Mesenteric fat pad (tissue), 1 donor: ENCODE data around the gene NSD1. TPM values are rescaled to one million over a fixed set of nuclear protein-coding genes. Genes with fewer than 3 reads are reported as not detected.
"Not testable (repeated sequence)": the region's sequence is repeated elsewhere in the genome, so short reads cannot be mapped to it uniquely, and the experiment has no call there.

Source experiments
- DNase-seq: peaks from one replicate; pipeline ENCODE4 v3.0.0-alpha.2; 2020; ENCODE audit warnings: low spot score
- total RNA-seq: library from RNA; stranded (reverse); fragmentation: NEBNext Ultra II Directional; extraction: Animal tissue kit (Norgen Biotek cat#: 25700); gene quantifications from one replicate; pipeline ENCODE4 v1.2.1, GENCODE V29; 2021
- donor health status: DM: yes; HTN: yes; CAD: no.

Gene NSD1
- total RNA-seq, 1 donor from 2014 or later, result 74.6 TPM

DNA sequence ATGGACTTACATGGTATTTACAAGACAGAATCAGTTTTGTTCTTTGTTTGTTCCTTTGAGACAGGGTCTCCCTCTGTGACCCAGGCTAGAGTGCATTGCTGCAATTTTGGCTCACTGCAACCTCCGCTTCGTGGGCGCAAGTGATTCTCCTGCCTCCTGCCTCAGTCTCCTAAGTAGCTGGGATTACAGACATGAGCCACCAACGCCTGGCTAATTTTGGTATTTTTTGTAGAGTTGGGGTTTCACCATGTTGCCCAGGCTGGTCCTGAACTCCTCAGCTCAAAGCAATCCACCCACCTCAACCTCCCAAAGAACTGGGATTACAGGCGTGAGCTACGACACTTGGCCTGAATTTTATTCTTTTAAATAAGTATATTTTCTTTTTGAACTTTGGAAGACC, 142.3 kb downstream of the NSD1 start:
- no peak for DNase-seq

DNA sequence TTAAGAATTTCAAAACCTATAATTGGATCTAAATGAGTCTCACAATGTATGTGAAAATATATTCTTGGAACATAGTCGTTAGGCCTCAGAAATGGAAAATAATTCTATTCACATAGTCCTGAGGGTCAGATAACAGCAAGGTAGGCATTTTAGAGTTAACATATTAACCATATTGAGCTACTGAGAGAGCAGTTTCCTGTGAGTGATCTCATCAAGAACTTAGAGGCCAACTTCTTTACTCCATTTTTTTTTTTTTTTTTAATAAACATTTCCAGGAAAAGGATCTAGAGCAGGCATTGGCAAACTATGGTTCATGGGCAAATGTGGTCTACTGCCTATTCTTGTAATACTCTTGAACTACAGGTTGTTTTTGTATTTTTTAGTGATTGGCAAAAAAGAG, 143.3 kb downstream of the NSD1 start:
- no peak for DNase-seq

DNA sequence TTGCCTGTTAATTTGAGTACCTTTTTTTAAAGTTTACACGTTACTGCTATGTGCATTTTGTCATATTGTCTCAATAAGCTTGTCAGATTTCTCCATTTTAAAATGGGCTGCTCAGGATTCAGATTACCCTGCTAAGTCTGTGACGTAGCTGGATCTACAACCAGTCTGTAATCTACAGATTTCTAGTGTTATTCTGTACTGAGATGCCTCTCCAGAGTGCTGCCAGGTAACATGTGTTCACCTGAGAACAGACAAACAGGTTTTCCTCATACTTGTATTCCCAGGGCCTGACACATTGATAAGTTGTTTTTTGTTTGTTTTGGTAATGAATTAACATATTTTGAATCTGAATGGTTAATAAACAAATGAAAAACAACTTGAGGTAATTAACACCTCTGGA, 154.6 kb downstream of the NSD1 start:
- DNase-seq, result no peak

DNA sequence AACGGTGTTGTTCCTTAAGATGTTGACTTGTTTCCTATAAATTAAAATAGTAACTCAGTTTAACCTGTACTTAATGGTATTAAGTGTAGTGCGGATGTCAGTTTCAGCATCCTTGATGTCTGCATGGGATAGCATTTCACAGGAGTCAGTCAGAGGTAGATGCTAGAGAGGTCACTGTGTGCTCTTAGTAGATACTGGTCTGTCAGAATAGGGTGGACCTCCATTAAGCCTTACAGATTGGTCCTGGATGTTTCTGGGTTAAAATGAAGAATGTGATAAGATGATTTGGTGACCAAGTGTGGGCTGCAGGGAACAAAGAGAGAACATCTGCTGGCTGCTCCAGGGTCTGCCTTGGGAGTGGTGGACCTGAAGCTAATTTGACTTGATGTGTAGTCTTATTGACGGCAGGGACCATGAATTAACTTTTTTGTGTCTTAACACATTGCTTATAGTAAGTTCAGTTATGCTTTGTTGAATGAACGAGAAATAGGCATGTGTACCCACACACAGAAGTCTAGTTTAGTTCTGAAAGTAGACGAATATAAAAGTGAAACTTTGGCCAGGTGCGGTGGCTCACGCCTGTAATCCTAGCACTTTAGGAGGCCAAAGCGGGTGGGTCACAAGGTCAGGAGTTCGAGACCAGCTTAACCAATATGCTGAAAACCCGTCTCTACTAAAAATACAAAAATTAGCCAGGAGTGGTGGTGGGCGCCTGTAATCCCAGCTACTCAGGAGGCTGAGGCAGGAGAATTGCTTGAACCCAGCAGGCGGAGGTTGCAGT, 157.4 kb downstream of the NSD1 start:
- no peak for DNase-seq

DNA sequence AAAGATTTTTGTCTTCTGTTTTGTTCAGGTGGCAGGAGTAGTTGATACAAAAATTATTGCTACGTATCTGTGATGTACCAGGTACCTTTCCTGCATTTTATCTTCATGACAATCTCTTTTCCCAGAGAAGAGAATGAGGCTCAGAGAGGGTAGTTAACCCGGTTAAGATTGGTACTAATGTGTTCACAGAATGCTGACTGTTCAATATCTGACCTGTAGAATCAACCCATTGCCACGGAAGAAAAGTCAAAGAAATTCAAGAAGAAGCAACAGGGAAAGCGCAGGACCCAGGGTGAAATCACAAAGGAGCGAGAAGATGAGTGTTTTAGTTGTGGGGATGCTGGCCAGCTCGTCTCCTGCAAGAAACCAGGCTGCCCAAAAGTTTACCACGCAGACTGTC, 158.2 kb downstream of the NSD1 start:
- DNase-seq, result no peak

DNA sequence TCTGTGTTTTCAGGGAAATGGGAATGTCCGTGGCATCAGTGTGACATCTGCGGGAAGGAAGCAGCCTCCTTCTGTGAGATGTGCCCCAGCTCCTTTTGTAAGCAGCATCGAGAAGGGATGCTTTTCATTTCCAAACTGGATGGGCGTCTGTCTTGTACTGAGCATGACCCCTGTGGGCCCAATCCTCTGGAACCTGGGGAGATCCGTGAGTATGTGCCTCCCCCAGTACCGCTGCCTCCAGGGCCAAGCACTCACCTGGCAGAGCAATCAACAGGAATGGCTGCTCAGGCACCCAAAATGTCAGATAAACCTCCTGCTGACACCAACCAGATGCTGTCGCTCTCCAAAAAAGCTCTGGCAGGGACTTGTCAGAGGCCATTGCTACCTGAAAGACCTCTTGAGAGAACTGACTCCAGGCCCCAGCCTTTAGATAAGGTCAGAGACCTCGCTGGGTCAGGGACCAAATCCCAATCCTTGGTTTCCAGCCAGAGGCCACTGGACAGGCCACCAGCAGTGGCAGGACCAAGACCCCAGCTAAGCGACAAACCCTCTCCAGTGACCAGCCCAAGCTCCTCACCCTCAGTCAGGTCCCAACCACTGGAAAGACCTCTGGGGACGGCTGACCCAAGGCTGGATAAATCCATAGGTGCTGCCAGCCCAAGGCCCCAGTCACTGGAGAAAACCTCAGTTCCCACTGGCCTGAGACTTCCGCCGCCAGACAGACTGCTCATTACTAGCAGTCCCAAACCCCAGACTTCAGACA, 160.4 kb downstream of the NSD1 start:
- no peak for DNase-seq

DNA sequence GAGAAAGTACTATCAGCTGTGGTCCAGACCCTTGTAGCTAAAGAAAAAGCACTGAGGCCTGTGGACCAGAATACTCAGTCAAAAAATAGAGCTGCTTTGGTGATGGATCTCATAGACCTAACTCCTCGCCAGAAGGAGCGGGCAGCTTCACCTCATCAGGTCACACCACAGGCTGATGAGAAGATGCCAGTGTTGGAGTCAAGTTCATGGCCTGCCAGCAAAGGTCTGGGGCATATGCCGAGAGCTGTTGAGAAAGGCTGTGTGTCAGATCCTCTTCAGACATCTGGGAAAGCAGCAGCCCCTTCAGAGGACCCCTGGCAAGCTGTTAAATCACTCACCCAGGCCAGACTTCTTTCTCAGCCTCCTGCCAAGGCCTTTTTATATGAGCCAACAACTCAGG, 161.1 kb downstream of the NSD1 start:
- no peak for DNase-seq

DNA sequence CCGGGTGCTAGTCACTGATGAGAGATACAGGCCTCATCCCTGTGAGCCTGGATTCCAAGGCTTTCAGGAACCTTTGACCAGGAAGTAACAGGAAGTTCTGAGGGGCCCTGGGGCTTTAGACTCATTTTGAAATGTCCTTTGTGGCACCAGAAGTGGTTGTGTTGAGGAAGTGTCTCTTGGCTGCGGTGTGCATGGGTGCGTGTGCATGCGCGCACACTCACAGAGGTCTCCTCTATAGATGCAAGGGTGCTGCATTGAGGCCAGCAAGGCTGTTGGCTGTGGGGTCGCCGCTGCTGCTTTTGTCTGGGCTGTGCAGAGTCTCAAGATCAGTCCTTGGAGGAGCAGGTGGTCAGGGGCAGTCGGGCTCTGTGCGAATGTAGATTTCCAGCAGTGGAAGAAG, 162.4 kb downstream of the NSD1 start:
- DNase-seq, result no peak

DNA sequence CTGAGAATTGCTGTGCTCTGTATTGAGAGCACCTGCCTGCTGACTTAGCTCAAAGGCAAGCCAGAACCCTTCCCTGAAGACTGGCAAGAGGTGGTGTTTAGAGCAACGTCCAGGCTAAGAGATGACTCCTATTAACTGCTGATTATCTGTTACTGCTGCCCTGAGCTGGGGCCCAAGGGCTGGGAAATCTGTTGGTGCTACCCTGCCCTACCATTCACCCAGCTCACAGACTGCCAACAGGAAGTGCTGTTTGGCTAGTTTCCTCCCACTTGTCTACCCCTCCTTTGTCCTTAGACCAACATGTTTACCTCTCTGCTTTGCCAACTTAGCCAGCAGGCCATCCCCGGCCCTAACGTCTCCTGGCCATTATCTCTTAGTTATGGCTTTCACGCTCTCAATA, 163.0 kb downstream of the NSD1 start:
- DNase-seq, result no peak

DNA sequence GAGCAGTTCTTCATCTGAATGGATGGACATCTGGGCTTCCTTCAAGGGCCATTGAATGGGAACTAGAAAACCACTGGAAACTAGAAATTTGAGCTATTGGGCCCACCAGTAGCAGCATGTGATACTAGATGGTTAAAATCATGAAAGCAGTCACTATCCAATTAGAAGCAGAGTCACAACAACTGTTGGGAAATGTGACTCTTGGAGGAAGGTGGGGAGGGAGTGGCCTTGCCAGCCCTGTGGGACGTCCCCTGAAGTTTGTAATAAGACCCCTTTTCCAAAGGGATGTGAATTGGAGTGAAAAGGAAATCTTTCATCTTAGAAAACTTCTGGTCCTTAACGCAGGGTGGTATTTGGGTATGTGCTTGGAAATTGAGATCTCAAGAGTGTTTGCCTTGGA, 164.3 kb downstream of the NSD1 start:
- no peak for DNase-seq

DNA sequence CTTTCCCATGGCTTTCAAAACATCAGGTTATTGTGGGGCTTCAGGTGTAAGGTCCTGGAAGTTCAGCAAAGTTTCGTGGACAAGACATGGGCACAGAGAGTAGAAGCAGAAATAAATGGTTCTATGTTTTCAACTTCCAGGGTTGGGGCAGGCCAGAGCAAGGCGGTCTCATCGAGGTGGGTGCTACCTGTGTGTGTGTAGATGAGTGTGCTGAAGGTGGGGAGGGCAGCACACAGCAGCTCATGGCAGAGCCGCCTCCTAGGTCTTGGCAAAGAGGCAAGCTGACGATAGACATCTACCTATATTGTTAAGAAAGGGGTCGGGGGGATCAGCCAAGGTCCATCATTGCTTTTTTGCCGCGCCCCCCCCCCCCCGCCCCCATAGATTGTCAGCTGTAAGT, 166.1 kb downstream of the NSD1 start:
- DNase-seq, result no peak

DNA sequence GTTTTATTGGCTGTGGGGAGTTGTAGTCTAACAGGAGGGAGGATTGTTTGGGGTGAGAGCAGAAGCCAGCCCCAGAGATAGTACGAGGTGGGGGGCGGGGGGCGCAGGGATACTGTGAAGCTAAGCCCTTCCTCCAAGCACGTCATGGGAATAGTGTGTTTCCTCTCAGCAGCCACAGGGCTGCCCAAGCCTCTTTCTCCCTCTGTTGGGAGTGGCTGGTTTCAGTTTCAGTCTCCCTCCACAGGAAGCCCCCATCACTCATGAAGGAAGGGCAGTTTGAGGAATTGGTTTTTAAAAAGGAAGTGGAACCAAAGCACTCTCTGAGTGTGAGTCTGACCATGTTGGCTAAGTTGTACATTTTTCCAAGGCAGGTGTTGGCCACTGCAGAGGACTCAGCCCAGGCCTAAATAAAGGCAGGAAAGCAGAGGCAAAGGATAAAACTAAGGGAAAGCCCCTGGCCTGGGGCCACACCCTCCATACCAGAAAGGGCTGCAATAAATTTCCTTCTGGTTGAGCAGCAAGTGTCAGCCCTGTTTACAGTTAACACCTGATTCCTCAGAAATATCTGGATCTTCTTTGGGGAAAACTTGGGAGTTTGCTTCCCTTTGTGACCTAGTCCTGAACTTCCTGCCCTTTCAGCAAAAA, 166.8 kb downstream of the NSD1 start:
- no peak for DNase-seq

DNA sequence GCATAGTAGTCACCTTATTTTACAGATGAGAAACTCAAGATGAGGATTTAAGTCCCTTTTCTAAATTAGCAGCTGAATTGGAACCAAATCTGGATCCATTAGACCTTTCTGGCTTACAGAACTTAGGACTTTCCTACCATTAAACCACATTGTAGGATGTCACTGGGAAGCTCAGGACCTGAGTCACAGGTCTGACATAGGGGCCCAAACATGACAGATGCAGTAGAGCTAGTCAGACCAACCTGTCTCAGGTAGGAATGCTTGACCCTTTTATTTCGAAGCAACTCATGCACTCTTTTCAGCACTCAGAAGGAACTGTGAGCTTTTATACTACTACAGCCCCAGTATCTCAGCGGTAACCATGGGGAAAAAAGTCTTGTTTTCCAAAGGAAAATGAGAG, 167.4 kb downstream of the NSD1 start:
- DNase-seq, result no peak

DNA sequence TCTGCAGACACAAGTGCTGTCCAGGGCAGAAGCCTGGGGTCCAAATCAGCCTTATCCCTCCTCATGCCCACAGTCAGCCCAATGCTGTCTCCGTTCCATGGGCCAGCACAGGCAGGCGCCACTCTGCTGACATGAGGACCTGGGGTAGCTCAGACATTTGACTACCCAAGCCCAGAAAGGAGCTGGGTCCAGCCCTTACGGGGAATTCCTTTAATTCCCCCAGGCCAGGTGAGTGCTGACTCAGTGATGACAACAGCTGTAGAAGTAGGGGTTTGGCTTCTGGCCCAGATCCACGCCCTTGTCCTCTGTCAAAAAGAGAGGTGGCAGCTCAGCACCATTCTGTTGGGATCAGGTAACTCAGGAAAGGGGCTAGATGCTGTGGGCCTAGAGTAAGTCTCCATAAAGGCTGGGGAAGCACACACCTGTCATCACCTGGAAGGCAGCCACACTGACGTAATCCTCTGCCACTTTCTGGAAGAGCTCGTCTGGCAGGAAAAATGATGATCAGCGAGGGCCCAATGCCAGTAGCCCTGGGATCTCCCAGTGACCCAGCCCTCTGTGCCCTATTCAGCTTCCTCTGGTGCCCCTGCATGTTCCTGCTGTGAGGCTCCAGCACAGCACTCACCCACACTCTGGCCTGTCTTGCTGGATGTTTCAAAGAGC, 168.1 kb downstream of the NSD1 start:
- no peak for DNase-seq

DNA sequence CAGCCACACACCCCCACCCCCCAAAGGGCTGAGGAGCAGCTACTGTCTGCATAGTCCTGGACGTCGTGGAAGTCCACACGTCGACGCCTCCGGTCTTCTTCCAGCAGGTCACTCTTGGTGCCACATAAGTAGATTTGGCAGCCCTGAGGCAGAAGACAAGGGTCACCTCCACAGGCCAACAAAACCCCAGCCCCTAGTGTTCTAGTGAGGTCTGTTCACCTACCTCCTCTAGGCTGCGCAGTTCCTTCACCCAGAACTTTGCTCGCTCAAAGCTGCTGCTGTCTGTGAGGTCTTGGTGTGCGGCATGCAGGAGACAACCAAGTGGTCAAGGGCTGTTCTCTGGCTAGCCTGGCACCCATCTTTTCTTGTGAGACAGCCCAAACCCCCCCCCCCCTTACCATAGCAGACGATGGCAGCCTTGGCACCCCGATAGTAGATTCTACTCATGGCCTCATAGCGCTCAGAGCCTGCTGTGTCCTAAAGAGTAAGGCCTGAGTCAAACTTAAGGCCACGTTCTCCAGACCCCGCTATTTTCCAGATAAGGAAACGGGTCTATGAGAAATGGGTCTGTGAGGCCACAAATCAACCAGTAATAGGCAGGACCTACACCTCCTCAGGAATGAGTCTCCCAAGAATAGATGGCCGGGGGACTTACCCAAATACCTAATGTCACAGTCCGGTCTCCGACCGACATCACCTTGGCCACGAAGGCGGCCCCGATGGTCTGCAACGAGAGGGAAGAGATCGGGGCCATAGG, 169.0 kb downstream of the NSD1 start:
- DNase-seq, result no peak

DNA sequence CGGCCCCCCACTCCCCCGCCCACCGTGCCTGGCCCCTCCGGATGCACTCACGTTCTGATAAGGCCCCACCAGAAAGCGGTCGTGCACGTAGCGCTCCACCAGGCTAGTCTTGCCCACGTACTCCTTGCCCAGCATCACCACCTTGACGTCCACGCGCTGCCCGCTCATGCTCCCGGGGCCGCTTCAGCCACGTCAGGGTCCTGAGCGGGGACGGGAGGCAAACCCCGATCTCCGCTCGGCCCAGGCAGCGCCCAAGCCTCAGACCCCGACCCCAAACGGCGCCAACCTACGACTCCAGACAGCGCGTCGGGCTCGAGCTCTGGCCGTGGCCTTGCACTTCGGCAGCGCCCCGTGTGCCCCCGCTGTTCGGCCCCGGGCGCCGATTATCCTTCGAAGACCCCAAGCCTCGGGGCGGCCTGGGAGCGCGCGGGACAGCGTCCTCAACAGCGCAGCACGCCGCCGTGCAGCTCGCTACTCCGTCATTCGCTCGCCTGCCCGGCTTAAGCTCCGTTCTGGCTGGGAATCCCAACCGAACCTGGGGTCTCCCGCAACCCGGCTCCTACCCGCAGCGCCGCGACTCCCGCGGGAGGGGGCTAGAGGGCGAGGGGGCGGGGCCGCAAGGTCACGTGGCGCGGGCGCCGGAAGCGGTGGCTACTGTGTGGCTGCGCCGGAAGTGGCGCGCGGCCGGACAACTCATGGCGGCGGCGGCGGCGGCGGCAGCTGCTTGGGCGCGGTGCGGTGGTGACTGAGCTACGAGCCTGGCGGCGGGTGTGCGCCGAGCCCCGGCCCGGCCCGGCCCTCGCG, 169.8 kb downstream of the NSD1 start, which contains the start of the genes PRELID1 and RAB24:
TSS of gene PRELID1 (plus strand) at position 679 of the 804 bp plus-strand sequence. CDS start 187 bp downstream, outside the sequence.
TSS of gene RAB24 (minus strand) at position 599 of the 804 bp plus-strand sequence. CDS start at position 168, 431 bp downstream.
- peak; percentile 96 for DNase-seq

DNA sequence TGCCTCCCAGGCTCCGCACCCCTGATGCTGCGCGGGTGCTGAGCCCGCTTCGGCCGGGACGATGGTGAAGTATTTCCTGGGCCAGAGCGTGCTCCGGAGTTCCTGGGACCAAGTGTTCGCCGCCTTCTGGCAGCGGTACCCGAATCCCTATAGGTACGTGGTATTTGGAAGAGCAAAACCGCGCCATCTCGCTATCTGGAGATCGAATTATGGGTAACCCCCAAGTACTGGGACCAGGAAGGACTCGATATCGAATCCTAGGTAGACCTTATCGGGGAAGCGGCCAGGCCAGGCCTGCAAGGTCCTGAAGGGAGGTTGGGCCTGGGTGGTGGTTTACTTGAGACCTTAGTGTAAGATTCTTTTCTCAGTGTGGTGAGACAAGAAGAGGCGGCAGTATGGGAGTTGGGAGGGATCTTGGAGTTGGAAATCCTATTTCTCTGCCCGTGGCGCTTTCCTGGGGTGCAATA, 170.4 kb downstream of the NSD1 start:
- DNase-seq, result no peak

DNA sequence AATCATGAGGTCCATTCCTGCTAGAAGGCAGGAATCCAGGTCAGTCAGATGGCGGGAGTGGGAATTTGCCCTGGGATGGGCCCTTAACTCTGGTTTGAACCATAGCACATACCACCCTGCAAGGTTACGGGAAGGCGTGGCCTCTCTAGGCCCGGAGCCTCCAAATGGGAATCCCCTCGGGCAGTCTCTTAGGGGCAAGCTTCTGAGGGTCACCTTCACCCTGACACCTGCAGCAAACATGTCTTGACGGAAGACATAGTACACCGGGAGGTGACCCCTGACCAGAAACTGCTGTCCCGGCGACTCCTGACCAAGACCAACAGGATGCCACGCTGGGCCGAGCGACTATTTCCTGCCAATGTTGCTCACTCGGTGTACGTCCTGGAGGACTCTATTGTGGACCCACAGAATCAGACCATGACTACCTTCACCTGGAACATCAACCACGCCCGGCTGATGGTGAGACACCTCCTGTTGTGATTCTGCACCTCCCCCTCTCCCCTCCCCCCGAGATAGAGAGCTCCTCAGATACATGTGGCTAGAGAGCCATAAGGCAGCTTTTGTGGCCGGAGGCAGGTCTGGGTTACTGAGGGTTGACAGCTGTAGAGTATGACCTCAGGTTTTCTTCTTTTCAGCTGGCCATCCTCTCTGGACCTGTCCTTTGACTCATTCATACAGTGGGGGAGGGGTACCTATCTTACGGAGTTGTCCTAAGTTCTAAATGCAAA, 171.0 kb downstream of the NSD1 start:
- DNase-seq, result no peak

DNA sequence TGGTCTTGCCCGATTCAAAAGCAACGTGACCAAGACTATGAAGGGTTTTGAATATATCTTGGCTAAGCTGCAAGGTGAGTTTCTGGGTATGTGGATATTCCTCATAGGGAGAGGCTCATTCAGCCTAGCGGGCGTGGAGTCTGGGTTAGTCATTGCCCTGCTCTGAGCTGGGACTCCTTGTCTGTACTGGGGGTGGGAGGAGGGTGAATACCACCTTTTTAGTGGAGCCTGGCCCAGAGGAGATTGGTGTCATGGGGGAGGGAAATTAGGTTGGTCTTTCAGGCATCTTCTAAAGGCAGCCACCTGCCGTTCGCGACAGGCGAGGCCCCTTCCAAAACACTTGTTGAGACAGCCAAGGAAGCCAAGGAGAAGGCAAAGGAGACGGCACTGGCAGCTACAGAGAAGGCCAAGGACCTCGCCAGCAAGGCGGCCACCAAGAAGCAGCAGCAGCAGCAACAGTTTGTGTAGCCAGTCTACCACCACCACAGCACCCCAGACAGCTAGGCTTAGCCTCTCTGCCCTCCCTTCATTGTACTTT, 172.6 kb downstream of the NSD1 start:
- DNase-seq, result not testable (repeated sequence)
